ENCODE results near the gene GIT1. TPM values are rescaled to one million over a fixed set of nuclear protein-coding genes. Genes with fewer than 3 reads are reported as not detected.

GIT1 gene
- total and polyA plus RNA-seq, 9 of the 15 experiments (the other 6 are each of a cell fraction or from before 2014, with no cell fraction given): 0.35 to 35.3 (median 17.1) TPM

- in situ Hi-C loops (cut with MboI) (no loop called here), intact Hi-C loops (cut with micrococcal nuclease) (no loop called here)
- BruUV-seq (replicated peaks): no TSS peak
- peak within 1 kb of the TSS; percentile 87 for H3K27ac ChIP-seq (ENCODE audit: extremely low read depth, low read depth, low read length)
- POLR2A ChIA-PET: interaction anchor here (0.7 to 1.0 kb wide), 2 partner anchors 12 to 23 kb away, joined by 4 read pairs; no protein-coding TSS in a partner anchor
- H3K9me1 ChIP-seq (ENCODE audit: control insufficient read depth, insufficient read depth, low read length): peaks cover 3% of the 10 kb centered on the region
- H3K4me3 ChIP-seq: peak within 1 kb of the TSS; percentile 57
- DNase-seq (ENCODE audit: extremely low read depth in 1 of 4, low spot score in 3 of 4) (peak; percentile 94 to 97 (median 96)), FAIRE-seq (no peak), ATAC-seq (peak; percentile 80)
- H4K20me1 ChIP-seq (replicated peaks; ENCODE audit: control insufficient read depth, insufficient read depth, low read length): no peaks in the 10 kb centered on the region
- H3K4me2 ChIP-seq (ENCODE audit: insufficient read depth, low read length): peak within 1 kb of the TSS; percentile 79
- H3K4me1 ChIP-seq (replicated peaks in 1 of 2; ENCODE audit: control insufficient read depth in 2 of 2, insufficient read depth in 2 of 2, low read length in 2 of 2): peaks cover 3 to 57% of the 10 kb centered on the region in 2 experiments; a peak in 4 of 5 replicates
- H2AFZ ChIP-seq (ENCODE audit: low read depth, low read length): peak within 1 kb of the TSS; percentile 97
- CTCF ChIA-PET (ENCODE audit: low intra/inter-chr PET ratio): interaction anchor here (0.7 to 1.5 kb wide), 2 partner anchors 198 to 444 kb away, joined by 3 read pairs; no protein-coding TSS in a partner anchor
- H3K27me3 ChIP-seq (ENCODE audit: control insufficient read depth in 2 of 2, insufficient read depth in 2 of 2, low read length in 2 of 2): no peaks in the 10 kb centered on the region
- H3K9ac ChIP-seq (ENCODE audit: insufficient read depth in 1 of 2, low read depth in 2 of 2, low read length in 2 of 2): peak within 1 kb of the TSS; percentile 75 to 96
- H3K79me2 ChIP-seq (ENCODE audit: control insufficient read depth, insufficient read depth, low read length): no peaks in the 10 kb centered on the region
- peaks cover 6% of the 10 kb centered on the region; the same call in 2 of the 3 replicates for H3K36me3 ChIP-seq (ENCODE audit: control insufficient read depth, insufficient read depth, low read length)
- 2% methylated on average over 43 of the region's 85 CpGs for WGBS (ENCODE audit: insufficient coverage, low coverage, missing lambda C conversion rate)
- H3K9me3 ChIP-seq (replicated peaks; ENCODE audit: control insufficient read depth, insufficient read depth, low read depth, low read length): no peaks in the 10 kb centered on the region
- peak in 1 of 3 experiments; percentile 64; a peak in 2 of 6 replicates for TF ChIP-seq ZBTB11 (CRISPR knock-in tag; IDR thresholded peaks at IDR 0.05)
- no peak for TF ChIP-seq E2F1 (CRISPR knock-in tag; IDR thresholded peaks at IDR 0.05)
- peak in 1 of 2 experiments; percentile 39; a peak in 1 of 4 replicates for TF ChIP-seq MNT (conservative IDR thresholded peaks at IDR 0.05)
- no peak for TF ChIP-seq FOXJ3 (CRISPR knock-in tag; IDR thresholded peaks at IDR 0.05)
- TF ChIP-seq ZNF586 (CRISPR knock-in tag; conservative IDR thresholded peaks at IDR 0.05): no peak
- peak; percentile 73 for TF ChIP-seq PHF20 (IDR thresholded peaks at IDR 0.05; ENCODE audit: partially characterized antibody)
- peak; percentile 94 for TF ChIP-seq VEZF1 (CRISPR knock-in tag; IDR thresholded peaks at IDR 0.05)
- TF ChIP-seq ZNF717 (CRISPR knock-in tag; IDR thresholded peaks at IDR 0.05): no peak
- 0 out of 2 replicates have a peak, but pooled peaks have one; percentile 8 for TF ChIP-seq EP400 (IDR thresholded peaks at IDR 0.05)
- TF ChIP-seq SUPT5H (IDR thresholded peaks at IDR 0.05): peak; percentile 79; the same call in 1 of the 2 replicates
- TF ChIP-seq TCF3 (CRISPR knock-in tag; IDR thresholded peaks at IDR 0.05): no peak
- TF ChIP-seq CHD2 (IDR thresholded peaks at IDR 0.05; ENCODE audit: low read depth, low read length): peak; percentile 30; the same call in 1 of the 2 replicates
Observed at GRCh38 chr17:29568331-29569244, 20.9 kb downstream of the GIT1 start, which contains the start of gene TP53I13. Gene TP53I13 (plus strand): TSS chr17:29568701. CDS start chr17:29568759, 58 bp downstream.

Data from K562 (cell line).